ENCODE measurements around the gene METTL3. TPM values are rescaled to one million over a fixed set of nuclear protein-coding genes. Genes with fewer than 3 reads are reported as not detected.

METTL3 gene
- total and polyA plus RNA-seq, 2 experiments from 2014 or later = 39.0 to 44.1 TPM

DNA sequence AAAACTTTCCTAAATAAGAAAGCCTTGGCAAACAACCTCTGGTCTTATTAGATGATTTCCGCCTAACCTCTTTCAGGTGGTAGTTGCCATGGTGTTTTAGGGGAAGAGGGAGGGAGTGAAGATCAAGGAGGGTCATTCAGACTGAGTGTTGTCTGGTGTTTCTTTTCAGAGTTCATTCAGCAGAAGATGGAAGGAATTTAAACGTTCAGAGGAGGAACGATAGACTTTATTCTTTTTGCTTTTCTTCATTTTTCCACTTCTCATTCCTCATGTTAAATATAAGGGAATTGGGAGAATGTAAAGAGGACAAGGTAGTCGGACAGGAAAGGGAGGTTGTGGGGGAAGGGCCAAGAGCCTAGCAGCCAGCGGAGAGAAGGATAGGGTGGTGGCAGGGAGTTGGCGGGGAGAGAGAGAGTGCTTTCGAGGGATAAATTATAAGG lies 32.4 kb upstream of the METTL3 start:
- no peaks in the 10 kb centered on the region for H3K9me3 ChIP-seq (ENCODE audit: low read depth)
- no peaks in the 10 kb centered on the region for H3K79me2 ChIP-seq
- H3K4me1 ChIP-seq (ENCODE audit: insufficient read depth) = no peaks in the 10 kb centered on the region
- no peak overlapping the region for H3K4me3 ChIP-seq
- H3K9me2 ChIP-seq (replicated peaks; ENCODE audit: insufficient read depth) = no peaks in the 10 kb centered on the region
- WGBS (ENCODE audit: low lambda C conversion rate, missing lambda C conversion rate) = 23% methylated on average over 7 of the region's 7 CpGs
- TF ChIP-seq, protein P1, sequence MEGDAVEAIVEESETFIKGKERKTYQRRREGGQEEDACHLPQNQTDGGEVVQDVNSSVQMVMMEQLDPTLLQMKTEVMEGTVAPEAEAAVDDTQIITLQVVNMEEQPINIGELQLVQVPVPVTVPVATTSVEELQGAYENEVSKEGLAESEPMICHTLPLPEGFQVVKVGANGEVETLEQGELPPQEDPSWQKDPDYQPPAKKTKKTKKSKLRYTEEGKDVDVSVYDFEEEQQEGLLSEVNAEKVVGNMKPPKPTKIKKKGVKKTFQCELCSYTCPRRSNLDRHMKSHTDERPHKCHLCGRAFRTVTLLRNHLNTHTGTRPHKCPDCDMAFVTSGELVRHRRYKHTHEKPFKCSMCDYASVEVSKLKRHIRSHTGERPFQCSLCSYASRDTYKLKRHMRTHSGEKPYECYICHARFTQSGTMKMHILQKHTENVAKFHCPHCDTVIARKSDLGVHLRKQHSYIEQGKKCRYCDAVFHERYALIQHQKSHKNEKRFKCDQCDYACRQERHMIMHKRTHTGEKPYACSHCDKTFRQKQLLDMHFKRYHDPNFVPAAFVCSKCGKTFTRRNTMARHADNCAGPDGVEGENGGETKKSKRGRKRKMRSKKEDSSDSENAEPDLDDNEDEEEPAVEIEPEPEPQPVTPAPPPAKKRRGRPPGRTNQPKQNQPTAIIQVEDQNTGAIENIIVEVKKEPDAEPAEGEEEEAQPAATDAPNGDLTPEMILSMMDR (IDR thresholded peaks at IDR 0.05; ENCODE audit: poor library complexity) = no peak
- TF ChIP-seq EZH2 (IDR thresholded peaks at IDR 0.05; ENCODE audit: borderline replicate concordance) (no peak), EZH2phosphoT487 (IDR thresholded peaks at IDR 0.05; ENCODE audit: low read depth, severe bottlenecking, unreplicated experiment) (no peak)
- H3K27me3 ChIP-seq = peaks cover 10% of the 10 kb centered on the region
- no peaks in the 10 kb centered on the region for H3K36me3 ChIP-seq (replicated peaks; ENCODE audit: insufficient read depth, low read depth)
- H2AFZ ChIP-seq = no peak overlapping the region
- no peak for DNase-seq (ENCODE audit: low spot score)
- H3K4me2 ChIP-seq = no peak overlapping the region
- no peak overlapping the region for H3K27ac ChIP-seq
- no peaks in the 10 kb centered on the region for H4K20me1 ChIP-seq (ENCODE audit: insufficient read depth, poor library complexity, severe bottlenecking)

DNA sequence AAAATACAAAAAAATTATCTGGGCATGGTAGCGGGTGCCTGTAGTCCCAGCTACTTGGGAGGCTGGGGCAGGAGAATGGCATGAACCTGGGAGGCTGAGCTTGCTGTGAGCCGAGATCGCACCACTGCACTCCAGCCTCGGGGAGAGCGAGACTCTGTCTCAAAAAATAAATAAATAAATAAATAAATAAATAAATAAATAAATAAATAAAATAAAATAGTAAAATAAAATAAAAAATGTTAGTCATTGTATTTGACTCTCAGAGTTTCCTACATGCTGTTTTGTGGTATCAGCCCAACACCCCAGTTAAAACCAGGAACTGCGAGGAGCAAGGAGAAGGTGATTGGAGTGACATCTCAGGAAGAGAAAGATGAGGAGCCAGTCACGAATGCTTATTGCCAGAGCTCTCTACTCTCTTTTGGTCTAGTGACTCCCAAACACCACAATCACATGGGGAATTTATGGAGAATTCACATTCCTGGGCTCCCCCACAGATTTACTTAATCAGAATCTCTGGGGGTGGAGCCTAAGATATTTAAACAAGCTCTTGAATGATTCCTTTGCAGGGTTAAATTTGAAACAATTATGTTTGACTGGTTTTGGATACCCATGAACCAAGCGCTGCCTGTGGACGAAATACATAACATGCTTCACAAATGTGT lies 30.4 kb upstream of the METTL3 start:
- Histone ChIP-seq H3K4me2 (no peak overlapping the region), H3K4me3 (no peak overlapping the region), H3K27ac (no peak overlapping the region), H2AFZ (no peak overlapping the region), H3K36me3 (replicated peaks; ENCODE audit: insufficient read depth, low read depth) (no peaks in the 10 kb centered on the region), H3K9me3 (ENCODE audit: low read depth) (no peaks in the 10 kb centered on the region), H3K27me3 (peaks cover 24% of the 10 kb centered on the region), H3K9me2 (replicated peaks; ENCODE audit: insufficient read depth) (no peaks in the 10 kb centered on the region), H3K79me2 (no peaks in the 10 kb centered on the region), H4K20me1 (ENCODE audit: insufficient read depth, poor library complexity, severe bottlenecking) (no peaks in the 10 kb centered on the region), H3K4me1 (ENCODE audit: insufficient read depth) (peaks cover 5% of the 10 kb centered on the region)
- WGBS (ENCODE audit: low lambda C conversion rate, missing lambda C conversion rate) = 89% methylated on average over 9 of the region's 9 CpGs
- no peak for TF ChIP-seq EZH2 (IDR thresholded peaks at IDR 0.05; ENCODE audit: borderline replicate concordance)
- TF ChIP-seq EZH2phosphoT487 (IDR thresholded peaks at IDR 0.05; ENCODE audit: low read depth, severe bottlenecking, unreplicated experiment) = no peak
- TF ChIP-seq, protein P1 (IDR thresholded peaks at IDR 0.05; ENCODE audit: poor library complexity) = no peak
- DNase-seq (ENCODE audit: low spot score) = no peak

DNA sequence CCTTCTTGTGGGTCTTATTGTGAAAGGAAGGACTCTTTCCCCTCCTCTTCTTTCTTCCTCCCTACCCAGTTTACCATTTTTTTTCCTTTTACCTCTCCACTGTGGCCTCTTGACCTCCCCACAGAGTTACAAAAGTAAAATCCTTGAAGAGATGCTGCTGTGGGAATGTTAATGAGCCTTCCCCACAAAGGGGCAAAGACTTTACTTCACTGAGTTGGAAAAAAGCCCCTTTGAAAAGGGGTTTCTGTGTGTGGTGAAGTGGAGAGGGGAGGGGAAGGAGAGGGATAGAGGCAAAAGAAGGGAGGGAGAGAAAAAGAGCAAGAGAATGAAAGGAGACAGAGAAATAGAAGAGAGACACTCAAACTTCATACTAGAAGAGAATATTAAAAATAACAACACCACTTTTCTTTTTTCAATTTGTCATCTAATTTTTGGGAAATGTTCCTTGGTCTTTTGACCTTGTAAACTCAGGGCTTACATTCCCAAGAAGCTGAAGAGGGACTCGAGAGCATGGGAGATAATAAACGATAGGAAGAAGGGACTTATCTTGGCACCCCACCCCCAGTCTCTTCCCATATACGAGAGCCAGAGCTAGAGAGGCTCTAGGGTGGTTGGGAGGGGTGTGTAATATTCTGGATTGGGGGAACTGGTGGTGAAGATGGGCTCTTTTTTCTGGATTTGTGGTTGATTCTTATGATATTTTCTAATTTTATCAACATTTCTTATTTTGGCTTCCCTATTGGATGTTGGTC lies 28.2 kb upstream of the METTL3 start:
- Histone ChIP-seq H3K36me3 (replicated peaks; ENCODE audit: insufficient read depth, low read depth) (no peaks in the 10 kb centered on the region), H3K4me3 (no peak overlapping the region), H4K20me1 (ENCODE audit: insufficient read depth, poor library complexity, severe bottlenecking) (no peaks in the 10 kb centered on the region), H3K9me2 (replicated peaks; ENCODE audit: insufficient read depth) (no peaks in the 10 kb centered on the region), H3K9me3 (ENCODE audit: low read depth) (no peaks in the 10 kb centered on the region), H2AFZ (no peak overlapping the region), H3K27me3 (peaks cover 46% of the 10 kb centered on the region), H3K27ac (no peak overlapping the region), H3K4me2 (no peak overlapping the region), H3K4me1 (ENCODE audit: insufficient read depth) (peaks cover 11% of the 10 kb centered on the region), H3K79me2 (no peaks in the 10 kb centered on the region)
- TF ChIP-seq, protein P1 (IDR thresholded peaks at IDR 0.05; ENCODE audit: poor library complexity) = no peak
- no peak for TF ChIP-seq EZH2phosphoT487 (IDR thresholded peaks at IDR 0.05; ENCODE audit: low read depth, severe bottlenecking, unreplicated experiment)
- WGBS (ENCODE audit: low lambda C conversion rate, missing lambda C conversion rate) = 19% methylated on average over 3 of the region's 3 CpGs
- DNase-seq (ENCODE audit: low spot score) = no peak
